ENCODE measurements around the gene ORC1.

DNA sequence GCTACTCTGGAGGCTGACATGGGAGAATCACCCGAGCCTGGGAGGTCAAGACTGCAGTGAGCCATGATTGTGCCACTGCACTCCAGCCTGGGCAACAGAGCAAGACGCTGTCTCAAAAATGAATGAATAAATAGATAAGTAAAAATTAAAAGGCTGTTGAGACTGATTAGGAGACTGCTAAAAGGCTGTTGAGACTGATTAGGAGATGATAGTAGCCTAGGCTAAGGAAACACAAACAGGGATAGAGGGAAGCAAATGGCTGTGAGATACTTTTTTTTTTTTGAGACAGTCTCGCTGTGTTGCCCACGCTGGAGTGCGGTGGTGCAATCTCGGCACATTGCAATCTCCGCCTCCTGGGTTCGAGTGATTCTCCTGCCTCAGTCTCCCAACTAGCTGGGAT, 28.6 kb upstream of the ORC1 start:
- TF ChIP-seq, protein P1, sequence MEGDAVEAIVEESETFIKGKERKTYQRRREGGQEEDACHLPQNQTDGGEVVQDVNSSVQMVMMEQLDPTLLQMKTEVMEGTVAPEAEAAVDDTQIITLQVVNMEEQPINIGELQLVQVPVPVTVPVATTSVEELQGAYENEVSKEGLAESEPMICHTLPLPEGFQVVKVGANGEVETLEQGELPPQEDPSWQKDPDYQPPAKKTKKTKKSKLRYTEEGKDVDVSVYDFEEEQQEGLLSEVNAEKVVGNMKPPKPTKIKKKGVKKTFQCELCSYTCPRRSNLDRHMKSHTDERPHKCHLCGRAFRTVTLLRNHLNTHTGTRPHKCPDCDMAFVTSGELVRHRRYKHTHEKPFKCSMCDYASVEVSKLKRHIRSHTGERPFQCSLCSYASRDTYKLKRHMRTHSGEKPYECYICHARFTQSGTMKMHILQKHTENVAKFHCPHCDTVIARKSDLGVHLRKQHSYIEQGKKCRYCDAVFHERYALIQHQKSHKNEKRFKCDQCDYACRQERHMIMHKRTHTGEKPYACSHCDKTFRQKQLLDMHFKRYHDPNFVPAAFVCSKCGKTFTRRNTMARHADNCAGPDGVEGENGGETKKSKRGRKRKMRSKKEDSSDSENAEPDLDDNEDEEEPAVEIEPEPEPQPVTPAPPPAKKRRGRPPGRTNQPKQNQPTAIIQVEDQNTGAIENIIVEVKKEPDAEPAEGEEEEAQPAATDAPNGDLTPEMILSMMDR (conservative IDR thresholded peaks at IDR 0.05), result no peak
- TF ChIP-seq ZFX (IDR thresholded peaks at IDR 0.05), result no peak
